Stomach (tissue), 9 donors: ENCODE data around the gene SPATC1L. TPM values are rescaled to one million over a fixed set of nuclear protein-coding genes. Genes with fewer than 3 reads are reported as not detected.
"Not testable (repeated sequence)": the region's sequence is repeated elsewhere in the genome, so short reads cannot be mapped to it uniquely, and the experiment has no call there.

Experiments used
- DNase-seq, 2 donors: peaks; one replicate each; pipeline versions ENCODE4 v3.0.0 to v3.0.0-alpha.2; 2013 to 2019
- H3K27ac ChIP-seq, 5 donors: fragments of 200-600 bp in 4 of 5; sonication (generic) in 4 of 5; one replicate each; pipeline ENCODE4 v1.5.1; 2013 to 2019; ENCODE audit warnings: mild to moderate bottlenecking in 1 of 5, moderate library complexity in 1 of 5
- H3K27me3 ChIP-seq, 3 donors: fragments of 200-600 bp; sonication (generic); one replicate each; pipeline ENCODE4 v1.5.1; 2017 to 2019; ENCODE audit warnings: mixed run types in 1 of 3
- H3K36me3 ChIP-seq, 4 donors: fragments of 200-600 bp; sonication (generic); 1 replicate in 3 of 4; 2 replicates in 1 of 4; pipeline ENCODE4 v1.5.1; 2016 to 2019
- H3K4me1 ChIP-seq, 4 donors: fragments of 200-600 bp; sonication (generic); one replicate each; pipeline ENCODE4 v1.5.1; 2016 to 2019
- H3K4me3 ChIP-seq, 4 donors: fragments of 200-600 bp; sonication (generic) in 3 of 4; one replicate each; pipeline ENCODE4 v1.5.1; 2016 to 2019; ENCODE audit warnings: mild to moderate bottlenecking in 1 of 4
- H3K9me3 ChIP-seq, 4 donors: fragments of 200-600 bp; sonication (generic); one replicate each; pipeline ENCODE4 v1.5.1; 2016 to 2019
- EP300 ChIP-seq: sonication (generic); formaldehyde crosslinking; IDR thresholded peaks from one replicate; pipeline ENCODE4 v1.6.1; 2017; ENCODE audit warnings: antibody characterized with exemption
- POLR2A ChIP-seq, 4 donors: fragments of 450-650 bp; IDR thresholded peaks; one replicate each; pipeline ENCODE4 v1.6.1; 2016; ENCODE audit warnings: antibody characterized with exemption in 4 of 4, control low read depth in 2 of 4, mild to moderate bottlenecking in 1 of 4, moderate library complexity in 1 of 4
- POLR2AphosphoS5 ChIP-seq, 3 donors: sonication (generic); formaldehyde crosslinking; IDR thresholded peaks; one replicate each; pipeline ENCODE4 v1.6.1; 2016; ENCODE audit warnings: antibody characterized with exemption in 3 of 3
- WGBS, 5 donors: extraction: QIAGEN DNeasy Blood & Tissue Kit in 3 of 5; methylation state at CpG; one replicate each; pipeline versions ENCODE4 v1.1.5 to v1.1.7; 2013 to 2018; 5-methylcytosine and 5-hydroxymethylcytosine counted together
- intact Hi-C: fragments of 100-400 bp; cut with DNase I; formaldehyde crosslinking; loops from one replicate; pipeline ENCODE4 v1.15.1; 2023; ENCODE audit warnings: low total_unique reads
- polyA plus RNA-seq, 3 donors: library from polyadenylated mRNA; stranded (reverse); fragments of 200-250 nt; gene quantifications; one replicate each; pipeline ENCODE4 v1.2.3, GENCODE V29; 2013
- total RNA-seq, 5 donors: library from RNA; depleted of rRNA; stranded (reverse); fragments of >200 nt; gene quantifications; one replicate each; pipeline versions ENCODE4 v1.1.0 to v1.2.3, GENCODE V29; 2014 to 2016
- TF ChIP-seq, protein P1 (sequence below), 7 experiments: fragments of 450-650 bp in 4 of 7; fragments of 200-600 bp in 3 of 7; sonication (generic) in 3 of 7; IDR thresholded peaks; one replicate each; pipeline ENCODE4 v1.5.1; 2016 to 2019; ENCODE audit warnings: antibody characterized with exemption in 7 of 7, control low read depth in 2 of 7, mild to moderate bottlenecking in 1 of 7
- donor health status: healthy with polysubstance abuse.
- donor health status: Bipolar disorder and iron deficiency.
- donor health status: healthy.

The SPATC1L gene
- total and polyA plus RNA-seq, 8 donors: 0.72 to 26.4 (median 12.5) TPM; not detected in 1

DNA sequence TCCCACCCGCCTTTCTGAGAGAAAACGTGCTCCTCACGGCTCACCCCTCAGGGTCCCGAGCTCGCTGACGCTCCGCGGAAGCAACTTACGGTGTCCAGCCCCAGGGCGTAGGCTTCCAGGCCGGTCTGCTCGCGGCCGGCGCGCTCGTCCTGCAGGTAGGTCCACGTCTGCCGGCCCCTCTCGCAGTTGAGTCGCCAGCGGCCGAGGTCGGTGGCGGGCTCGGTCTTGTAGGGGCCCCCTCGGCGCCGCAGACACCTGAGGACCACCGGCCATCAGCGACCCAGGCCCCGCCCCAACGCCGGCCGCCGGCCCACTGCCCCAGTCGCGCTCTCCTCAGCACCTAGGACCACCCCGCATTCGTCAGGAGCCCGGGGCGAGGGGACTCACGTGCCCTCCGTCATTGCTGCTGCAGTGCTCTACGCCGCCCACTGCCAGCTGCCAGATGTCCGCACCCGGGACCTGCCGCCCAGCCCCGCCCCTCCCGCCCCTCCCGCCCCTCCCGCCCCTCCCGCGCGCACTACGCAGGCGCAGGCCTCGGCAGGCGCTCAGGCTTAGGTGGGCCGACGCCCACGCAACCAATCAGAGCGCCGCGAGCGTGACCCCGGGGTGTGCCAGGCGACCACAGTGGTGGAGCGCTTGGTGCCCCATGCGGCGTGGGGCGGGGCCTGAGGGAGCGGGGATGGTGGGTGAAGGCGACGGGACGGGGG is 44.2 kb upstream of the SPATC1L start, which contains the start of gene LSS:
Gene LSS, minus strand, starts transcription at position 430 of the 707 bp plus-strand sequence. Its CDS starts 29 bp downstream, at position 401.
- intact Hi-C loops: loop anchor here (10.0 kb wide), 1 partner anchor 84 kb away; no protein-coding TSS in a partner anchor
- WGBS, 5 donors: 0 to 3% (median 1%) methylated on average over 11 to 77 of the region's 77 CpGs
- H3K36me3 ChIP-seq: peaks cover 0 to 20% (median 8%) of the 10 kb centered on the region in 4 donors

DNA sequence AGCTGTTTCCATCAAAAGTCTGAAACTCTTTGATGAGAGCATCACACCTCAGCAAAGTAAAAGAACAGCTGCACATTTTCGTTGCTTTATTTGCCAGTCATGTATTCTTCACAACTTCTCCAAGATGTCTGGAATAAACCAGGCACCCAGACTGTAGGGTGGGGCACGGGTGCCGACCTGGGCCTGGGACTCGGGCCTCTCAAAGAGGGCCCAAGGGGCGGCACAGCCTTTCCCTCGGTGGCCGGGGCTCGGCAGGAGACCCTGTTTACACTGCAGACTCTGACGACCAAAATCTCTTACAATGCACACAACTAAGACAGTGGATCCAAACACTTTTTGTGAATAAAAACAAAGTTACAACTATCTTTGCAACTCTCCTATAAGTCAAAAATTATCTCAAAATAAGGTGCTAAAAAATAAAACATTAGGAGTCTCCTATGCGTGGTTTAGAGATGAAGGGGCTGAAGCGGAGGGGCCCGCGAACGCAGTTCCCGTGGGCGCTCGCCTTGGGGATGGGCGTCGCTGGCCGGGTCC is 43.6 kb upstream of the SPATC1L start:
- H3K4me3 ChIP-seq: peak overlapping the region; percentile 70 to 97 (median 90)
- peaks cover 0 to 19% (median 7%) of the 10 kb centered on the region in 4 donors for H3K36me3 ChIP-seq
- H3K4me1 ChIP-seq: peaks cover 32 to 52% (median 46%) of the 10 kb centered on the region in 4 donors
- intact Hi-C loops: loop anchor here (10.0 kb wide), 1 partner anchor 83 kb away; no protein-coding TSS in a partner anchor
- peak in 1 of 2 donors; percentile 24 for DNase-seq
- H3K27ac ChIP-seq: peak overlapping the region; percentile 85 to 95 (median 93)
- no peaks in the 10 kb centered on the region for H3K27me3 ChIP-seq
- no peaks in the 10 kb centered on the region for H3K9me3 ChIP-seq
- TF ChIP-seq, protein P1, sequence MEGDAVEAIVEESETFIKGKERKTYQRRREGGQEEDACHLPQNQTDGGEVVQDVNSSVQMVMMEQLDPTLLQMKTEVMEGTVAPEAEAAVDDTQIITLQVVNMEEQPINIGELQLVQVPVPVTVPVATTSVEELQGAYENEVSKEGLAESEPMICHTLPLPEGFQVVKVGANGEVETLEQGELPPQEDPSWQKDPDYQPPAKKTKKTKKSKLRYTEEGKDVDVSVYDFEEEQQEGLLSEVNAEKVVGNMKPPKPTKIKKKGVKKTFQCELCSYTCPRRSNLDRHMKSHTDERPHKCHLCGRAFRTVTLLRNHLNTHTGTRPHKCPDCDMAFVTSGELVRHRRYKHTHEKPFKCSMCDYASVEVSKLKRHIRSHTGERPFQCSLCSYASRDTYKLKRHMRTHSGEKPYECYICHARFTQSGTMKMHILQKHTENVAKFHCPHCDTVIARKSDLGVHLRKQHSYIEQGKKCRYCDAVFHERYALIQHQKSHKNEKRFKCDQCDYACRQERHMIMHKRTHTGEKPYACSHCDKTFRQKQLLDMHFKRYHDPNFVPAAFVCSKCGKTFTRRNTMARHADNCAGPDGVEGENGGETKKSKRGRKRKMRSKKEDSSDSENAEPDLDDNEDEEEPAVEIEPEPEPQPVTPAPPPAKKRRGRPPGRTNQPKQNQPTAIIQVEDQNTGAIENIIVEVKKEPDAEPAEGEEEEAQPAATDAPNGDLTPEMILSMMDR (IDR thresholded peaks at IDR 0.05): no peak
- TF ChIP-seq POLR2AphosphoS5 (IDR thresholded peaks at IDR 0.05): no peak
- no peak for TF ChIP-seq EP300
- TF ChIP-seq POLR2A (IDR thresholded peaks at IDR 0.05): no peak
- 0 to 3% (median 2%) methylated on average over 20 of the region's 20 CpGs for WGBS, 5 donors

More for the DNA sequence above, 44.2 kb upstream of the SPATC1L start, which contains the start of gene LSS:
- Histone ChIP-seq H3K4me1 (peaks cover 32 to 52% (median 46%) of the 10 kb centered on the region in 4 donors), H3K9me3 (no peaks in the 10 kb centered on the region), H3K27me3 (no peaks in the 10 kb centered on the region), H3K27ac (peak within 1 kb of the TSS; percentile 85 to 95 (median 93)), H3K4me3 (peak within 1 kb of the TSS; percentile 70 to 97 (median 90))
- peak; percentile 98 to 99 for DNase-seq
- TF ChIP-seq EP300: no peak
- TF ChIP-seq POLR2AphosphoS5 (IDR thresholded peaks at IDR 0.05): peak in 2 of 3 donors; percentile 69 to 73
- no peak for TF ChIP-seq POLR2A (IDR thresholded peaks at IDR 0.05)
- TF ChIP-seq, protein P1 (IDR thresholded peaks at IDR 0.05): no peak

DNA sequence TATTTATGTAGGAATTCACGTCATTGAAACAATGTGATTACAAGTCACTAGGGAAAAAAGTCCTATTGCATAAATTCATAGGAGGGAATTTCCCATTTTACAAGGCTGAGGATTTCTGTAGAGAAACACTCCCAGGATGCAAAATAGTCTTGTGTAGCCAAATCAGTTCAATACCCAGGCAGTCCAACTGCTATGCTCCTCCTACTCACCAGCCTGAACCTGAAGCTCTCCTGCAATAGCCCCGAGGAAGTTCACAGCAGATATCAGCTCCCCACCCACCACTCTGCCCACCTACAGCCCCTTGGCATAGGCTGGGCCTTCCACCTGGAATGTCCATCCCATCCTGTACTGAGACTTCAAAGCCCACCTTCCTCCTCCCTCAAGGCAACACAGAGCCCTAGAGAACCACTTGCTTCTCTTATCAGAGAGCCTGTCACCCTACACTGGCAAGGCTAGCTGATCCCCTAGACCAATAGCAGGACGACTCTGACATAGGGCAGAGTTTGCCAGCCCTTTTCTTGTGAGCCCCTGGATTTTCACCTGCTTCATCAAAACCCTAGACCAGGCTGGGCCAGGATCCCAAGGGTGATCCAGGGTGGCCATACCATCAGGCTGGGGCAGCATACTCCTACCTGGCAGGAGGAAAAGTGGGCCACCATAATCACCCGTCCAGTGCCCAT is 42.8 kb upstream of the SPATC1L start:
- H3K9me3 ChIP-seq: no peaks in the 10 kb centered on the region
- 26 to 44% (median 37%) methylated on average over 4 of the region's 4 CpGs for WGBS, 5 donors
- no peak for TF ChIP-seq POLR2A (IDR thresholded peaks at IDR 0.05)
- TF ChIP-seq POLR2AphosphoS5 (IDR thresholded peaks at IDR 0.05): no peak
- TF ChIP-seq, protein P1 (IDR thresholded peaks at IDR 0.05): no peak
- no peak for TF ChIP-seq EP300
- peaks cover 4 to 19% (median 14%) of the 10 kb centered on the region in 4 donors for H3K36me3 ChIP-seq
- H3K27me3 ChIP-seq: no peaks in the 10 kb centered on the region
- H3K27ac ChIP-seq: peak overlapping the region; percentile 34 to 94 (median 90)
- intact Hi-C loops: loop anchor here (10.0 kb wide), 1 partner anchor 82 kb away; no protein-coding TSS in a partner anchor
- H3K4me1 ChIP-seq: peaks cover 32 to 52% (median 46%) of the 10 kb centered on the region in 4 donors
- DNase-seq: peak in 1 of 2 donors; percentile 34
- peak overlapping the region; percentile 70 to 97 (median 90) for H3K4me3 ChIP-seq

DNA sequence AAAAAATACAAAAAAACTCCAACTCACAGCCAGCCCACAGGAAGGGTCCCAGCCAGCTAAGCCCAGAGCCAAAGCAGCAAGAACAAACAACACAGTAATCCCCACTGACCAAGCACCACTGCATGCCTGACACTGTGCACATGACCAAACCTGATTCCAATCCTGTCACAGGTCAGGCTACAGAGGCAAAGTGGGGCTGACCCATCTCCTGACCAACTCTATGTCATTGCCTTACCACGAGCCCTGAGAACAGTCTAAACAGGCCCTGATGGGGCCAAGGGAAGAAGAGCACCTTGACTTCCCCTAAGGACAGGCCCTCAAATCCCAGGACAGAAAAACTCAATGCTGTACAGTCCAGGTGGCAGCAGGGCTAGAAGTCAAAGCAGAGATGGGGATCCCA is 41.9 kb upstream of the SPATC1L start:
- intact Hi-C loops: loop anchor here (10.0 kb wide), 1 partner anchor 81 kb away; no protein-coding TSS in a partner anchor
- WGBS, 5 donors: 40 to 89% (median 71%) methylated on average over 1 of the region's 1 CpG

DNA sequence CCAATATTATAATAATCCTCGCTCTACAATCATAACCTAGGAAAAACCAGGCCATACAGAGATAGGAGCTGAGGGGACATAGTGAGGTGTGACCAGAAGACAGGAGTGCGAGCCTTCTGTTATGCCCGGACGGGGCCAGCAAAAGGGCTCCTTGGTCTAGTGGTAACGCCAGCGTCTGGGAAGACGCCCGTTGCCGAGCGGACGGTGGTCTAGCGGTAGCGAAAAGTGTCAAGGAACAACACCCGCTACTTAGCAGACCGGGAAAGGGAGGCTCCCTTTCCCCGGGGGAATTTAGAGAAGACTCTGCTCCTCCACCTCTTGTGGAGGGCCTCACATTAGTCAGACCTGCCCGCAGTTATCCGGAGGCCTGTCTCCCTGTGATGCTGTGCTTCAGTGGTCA is 39.4 kb upstream of the SPATC1L start:
- not testable (repeated sequence) for DNase-seq, H3K27me3 ChIP-seq, H3K9me3 ChIP-seq, H3K4me3 ChIP-seq, H3K27ac ChIP-seq
- intact Hi-C loops: loop anchor here (10.0 kb wide), 1 partner anchor 79 kb away; no protein-coding TSS in a partner anchor
- Histone ChIP-seq H3K36me3 (peaks cover 32 to 48% (median 46%) of the 10 kb centered on the region in 4 donors), H3K4me1 (peaks cover 19 to 38% (median 31%) of the 10 kb centered on the region in 4 donors)
- WGBS, 5 donors: 89 to 94% (median 94%) methylated on average over 18 of the region's 18 CpGs

More for the DNA sequence above, 41.9 kb upstream of the SPATC1L start:
- Histone ChIP-seq H3K9me3 (no peaks in the 10 kb centered on the region), H3K27ac (peak overlapping the region in 4 of 5 donors; percentile 9 to 90 (median 70)), H3K4me3 (no peak overlapping the region), H3K4me1 (peaks cover 32 to 52% (median 46%) of the 10 kb centered on the region in 4 donors), H3K36me3 (peaks cover 10 to 23% (median 22%) of the 10 kb centered on the region in 4 donors), H3K27me3 (no peaks in the 10 kb centered on the region)
- DNase-seq: no peak
- TF ChIP-seq, protein P1 (IDR thresholded peaks at IDR 0.05): no peak
- no peak for TF ChIP-seq EP300
- TF ChIP-seq POLR2A (IDR thresholded peaks at IDR 0.05): no peak
- no peak for TF ChIP-seq POLR2AphosphoS5 (IDR thresholded peaks at IDR 0.05)
